ENCODE measurements around the gene CHRNA9.

CHRNA9 gene

GRCh38 chr4:40310225-40310624 lies 24.9 kb upstream of the CHRNA9 start:
- DNase-seq, result no peak

GRCh38 chr4:40311811-40312346 lies 23.3 kb upstream of the CHRNA9 start:
- DNase-seq, result peak; percentile 30

GRCh38 chr4:40314951-40315350 lies 20.2 kb upstream of the CHRNA9 start:
- DNase-seq, result no peak

DNA sequence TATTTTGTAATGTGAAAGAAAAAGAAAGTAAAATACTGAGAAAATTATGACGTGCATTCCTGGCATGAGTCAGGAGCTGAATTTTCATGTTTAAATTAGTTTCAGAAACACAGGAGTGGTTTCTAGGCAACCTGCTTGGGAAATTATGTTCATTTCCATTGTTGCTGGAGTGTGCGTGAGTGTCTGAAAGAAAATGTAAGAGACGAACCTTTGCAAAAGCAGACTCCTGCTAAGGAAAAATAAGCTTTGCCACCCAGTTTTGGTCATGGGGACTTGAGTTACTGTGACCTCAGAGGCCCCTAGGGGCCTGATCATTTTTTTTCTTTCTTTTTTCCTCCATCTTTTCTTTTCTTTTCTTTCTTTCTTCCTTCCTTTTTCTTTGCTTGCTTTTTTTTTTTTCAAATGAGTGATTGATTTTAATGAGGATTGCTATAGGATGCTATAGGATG lies 18.8 kb upstream of the CHRNA9 start:
- DNase-seq, result peak; percentile 83

DNA sequence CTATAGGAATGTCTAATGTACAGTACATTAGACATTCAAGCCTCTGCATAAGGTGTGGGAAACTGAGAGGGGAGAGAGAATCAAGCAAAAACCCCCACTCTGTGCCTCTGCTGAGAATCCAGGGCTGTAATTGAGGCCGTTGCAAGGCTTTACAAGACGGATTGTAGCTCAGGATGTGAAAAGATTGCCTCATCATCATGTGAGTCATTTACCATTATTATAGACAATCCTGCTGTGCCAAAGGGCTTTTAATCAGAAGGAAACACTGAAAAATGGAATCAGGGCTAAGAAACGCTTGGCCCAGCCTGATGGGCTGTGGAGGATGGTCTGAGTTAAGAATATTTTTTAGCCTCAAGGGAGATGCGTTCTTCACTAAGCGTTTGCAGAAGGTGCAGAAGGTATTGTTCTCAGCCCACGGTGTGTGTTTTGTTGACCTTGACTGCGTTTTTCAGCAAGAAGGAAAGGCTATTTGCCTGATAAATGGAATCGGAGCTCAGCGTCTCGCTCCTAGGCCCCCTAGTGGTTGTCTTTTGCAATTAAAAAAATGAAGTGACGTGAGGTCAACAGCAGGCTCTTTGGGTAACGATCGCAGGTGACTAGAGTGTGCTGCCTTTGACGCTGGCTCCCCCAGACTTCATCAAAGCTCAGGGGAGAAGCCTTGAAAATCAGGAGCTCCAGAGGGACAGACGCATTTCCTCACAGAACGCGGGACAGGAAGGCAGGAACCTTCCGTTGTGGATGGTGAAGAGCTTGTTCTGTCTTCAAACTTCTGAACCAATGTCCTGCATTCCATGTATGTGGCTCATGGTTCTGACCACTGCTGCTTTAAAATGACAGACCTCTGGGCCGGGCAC lies 18.1 kb upstream of the CHRNA9 start:
- peak; percentile 86 for DNase-seq

- no peak for DNase-seq
These were observed 17.0 kb upstream of the CHRNA9 start for GRCh38 chr4:40317916-40318658.

- DNase-seq, result no peak
These were observed 13.4 kb upstream of the CHRNA9 start for GRCh38 chr4:40321574-40322275.

GRCh38 chr4:40322811-40323210 lies 12.3 kb upstream of the CHRNA9 start:
- DNase-seq, result no peak

DNA sequence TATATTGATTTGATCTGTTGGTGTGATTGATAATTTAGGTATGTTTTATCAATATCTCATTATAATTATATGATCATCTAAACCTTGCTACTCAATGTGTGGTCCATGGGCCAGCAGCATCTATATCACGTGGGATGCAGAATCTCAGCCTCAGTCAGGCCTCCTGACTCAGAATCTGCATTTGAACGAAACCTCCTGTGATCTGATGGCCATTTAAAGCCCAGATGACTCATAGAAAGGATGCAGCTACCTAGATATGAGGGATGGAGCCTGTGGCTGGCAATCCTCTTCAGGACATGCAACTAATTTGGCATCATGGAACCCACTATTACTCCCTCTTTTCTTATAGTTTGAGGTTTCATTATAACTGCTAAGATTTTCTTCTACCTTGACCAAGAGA lies 11.3 kb upstream of the CHRNA9 start:
- DNase-seq, result peak; percentile 37

DNA sequence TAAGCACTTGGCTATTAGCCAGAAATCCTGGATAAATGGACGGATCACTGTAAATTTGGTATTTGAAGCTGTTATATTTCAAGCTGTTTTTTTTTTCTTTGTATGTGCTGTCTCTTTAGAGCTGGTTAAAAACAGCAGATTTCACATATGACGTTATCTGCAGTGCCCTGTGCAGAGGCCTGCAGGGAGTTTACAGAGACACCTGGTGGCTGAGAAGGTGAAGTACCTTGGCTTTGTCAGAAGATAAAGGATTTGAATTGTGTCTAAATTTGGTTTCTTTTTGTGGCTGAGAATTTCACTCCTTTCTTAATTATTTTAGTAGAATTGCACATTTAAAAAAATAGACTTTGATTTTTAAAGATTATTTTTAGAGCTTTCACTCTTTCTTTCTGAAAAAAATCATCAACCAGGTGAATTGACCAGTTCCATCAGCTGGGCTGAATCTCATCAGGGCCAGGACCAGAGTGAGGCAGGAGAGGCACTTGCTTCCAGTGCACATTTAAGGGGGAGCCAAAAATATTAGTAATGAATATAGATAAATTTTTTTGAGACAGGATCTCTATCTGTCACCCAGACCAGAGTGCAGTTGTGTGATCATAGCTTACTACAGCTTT lies 9.6 kb upstream of the CHRNA9 start:
- peak; percentile 81 for DNase-seq

GRCh38 chr4:40327340-40327739 lies 7.8 kb upstream of the CHRNA9 start:
- no peak for DNase-seq

GRCh38 chr4:40328383-40328782 lies 6.8 kb upstream of the CHRNA9 start:
- no peak for DNase-seq

GRCh38 chr4:40329805-40330204 lies 5.3 kb upstream of the CHRNA9 start:
- no peak for DNase-seq

- no peak for DNase-seq
These were observed 4.6 kb upstream of the CHRNA9 start for GRCh38 chr4:40330536-40330935.

DNA sequence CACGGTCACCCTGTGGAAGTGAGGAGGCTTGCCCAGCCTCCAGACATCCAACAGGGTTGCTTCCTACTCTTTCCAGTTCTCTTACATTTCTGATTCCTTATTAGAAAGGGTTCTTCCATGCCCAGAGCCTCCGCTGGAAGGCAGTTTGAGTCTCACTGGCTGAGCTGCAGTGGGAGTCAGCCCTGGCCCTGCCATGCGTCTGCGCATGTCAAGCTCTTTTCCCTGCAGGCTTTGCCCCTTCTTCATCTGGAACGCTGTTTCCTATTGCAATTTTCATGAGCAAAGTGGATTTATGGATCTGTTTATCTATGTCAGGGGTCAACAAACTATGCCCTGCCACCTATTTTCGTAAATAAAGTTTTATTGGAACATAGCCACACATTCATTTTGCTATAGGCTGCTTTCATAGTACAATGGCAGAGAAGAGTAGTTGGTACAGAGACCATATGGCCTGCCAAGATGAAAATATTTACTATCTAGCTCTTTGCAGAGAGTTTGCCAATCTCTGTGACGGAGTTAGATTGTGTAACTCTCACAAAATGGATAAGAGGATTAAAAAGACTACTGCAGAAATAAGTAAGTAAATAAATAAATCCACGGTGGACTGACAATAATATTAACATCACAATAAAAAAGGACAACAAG lies 3.9 kb upstream of the CHRNA9 start:
- DNase-seq, result no peak

- DNase-seq, result no peak
These were observed 3.2 kb upstream of the CHRNA9 start for GRCh38 chr4:40331961-40332360.

DNA sequence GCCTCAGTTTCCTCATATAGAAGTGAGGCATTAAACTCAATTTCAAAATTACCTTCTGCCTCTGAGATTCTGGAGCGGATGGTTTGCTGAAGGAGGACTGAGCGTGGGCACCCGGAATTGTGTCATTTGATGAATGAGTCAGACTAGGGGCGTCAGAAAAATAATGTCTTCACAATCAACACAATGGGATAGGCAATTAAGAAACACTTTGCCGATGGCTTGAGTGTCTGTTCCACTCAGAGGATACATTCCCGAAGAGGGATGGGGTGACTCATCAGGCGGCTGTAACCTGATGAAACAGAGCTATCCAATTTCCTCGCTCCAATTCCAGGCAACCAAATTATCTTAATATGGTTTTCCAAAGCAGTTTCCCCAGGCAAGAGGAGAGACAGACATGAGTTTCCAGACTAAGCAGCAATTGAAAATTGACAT lies 1.2 kb upstream of the CHRNA9 start:
- DNase-seq, result no peak

- DNase-seq, result no peak
These were observed 377 bp downstream of the CHRNA9 start for GRCh38 chr4:40335525-40335894.

DNA sequence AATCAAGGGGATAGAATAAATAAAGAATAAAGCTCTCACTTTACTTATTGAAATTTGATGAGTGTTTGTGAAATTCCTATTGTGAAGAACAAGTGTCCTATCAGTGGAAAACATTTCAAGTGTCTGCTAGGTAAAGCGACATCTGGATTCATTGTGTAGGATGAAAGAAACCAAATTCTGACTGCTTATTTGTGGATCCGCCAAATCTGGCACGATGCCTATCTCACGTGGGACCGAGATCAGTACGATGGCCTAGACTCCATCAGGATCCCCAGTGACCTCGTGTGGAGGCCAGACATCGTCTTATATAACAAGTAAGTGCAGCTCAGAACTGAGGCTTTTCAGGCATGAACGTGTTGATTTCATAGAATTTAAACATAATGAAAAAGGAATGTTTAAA lies 1.9 kb downstream of the CHRNA9 start:
- no peak for DNase-seq

DNA sequence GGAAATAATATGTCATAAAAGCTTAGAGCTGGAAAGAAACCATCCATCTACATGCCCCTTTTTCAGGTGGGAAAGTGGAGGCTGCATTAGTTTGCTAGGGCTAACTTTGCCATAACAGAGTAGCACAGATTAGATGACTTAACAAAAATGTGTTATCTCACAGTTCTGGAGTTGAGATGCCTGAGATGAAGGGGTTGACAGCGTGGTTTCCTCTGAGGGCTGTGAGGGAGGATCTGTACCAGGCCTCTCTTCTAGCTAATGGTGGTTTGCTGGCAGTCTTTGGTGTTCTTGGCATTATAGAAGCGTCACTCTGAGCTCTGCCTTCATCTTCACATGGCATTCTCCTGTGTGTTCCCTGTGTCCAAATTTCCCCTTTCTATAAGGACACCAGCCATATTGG lies 2.4 kb downstream of the CHRNA9 start:
- DNase-seq, result no peak

DNA sequence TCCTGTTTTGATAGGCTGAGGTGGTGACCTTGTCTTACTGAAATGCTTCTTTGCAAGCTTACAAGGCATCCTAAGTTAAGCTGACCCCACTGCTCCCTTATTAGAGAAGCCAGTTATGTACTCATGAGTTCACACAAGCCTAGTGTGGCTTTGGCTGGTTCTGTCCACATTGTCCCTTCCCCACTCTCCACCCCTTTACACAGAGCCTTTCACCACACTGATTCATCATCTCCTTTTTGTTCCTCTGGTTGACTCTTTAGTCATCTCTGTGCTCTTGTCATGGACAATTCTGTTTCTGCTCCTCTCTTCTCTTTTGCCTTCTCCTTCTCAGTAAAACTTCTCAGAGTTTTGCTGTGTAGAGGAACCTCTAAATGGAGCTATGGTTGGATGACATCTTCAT lies 4.9 kb downstream of the CHRNA9 start:
- DNase-seq, result peak; percentile 8

DNA sequence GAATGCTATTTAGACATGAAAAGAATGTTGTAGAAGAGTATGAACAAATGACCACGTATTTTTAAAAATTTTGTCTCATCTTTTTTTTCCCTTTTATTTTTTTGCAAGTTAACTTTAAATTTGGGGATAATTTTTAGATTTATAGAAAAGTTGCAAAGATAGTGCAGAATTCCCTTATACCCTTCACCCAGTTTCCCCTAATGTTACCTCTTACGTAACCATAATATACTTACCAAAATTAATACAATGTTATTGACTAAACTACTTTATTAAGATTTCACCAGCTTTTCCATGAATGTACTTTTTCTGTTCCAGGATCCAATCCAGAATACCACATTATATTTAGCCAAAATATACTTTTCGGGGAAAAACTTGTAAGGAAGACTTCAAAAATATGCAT lies 12.3 kb downstream of the CHRNA9 start:
- DNase-seq, result no peak
